ENCODE results near the gene MS4A18. TPM values are rescaled to one million over a fixed set of nuclear protein-coding genes. Genes with fewer than 3 reads are reported as not detected.
A peak's percentile ranks its signal among the peaks of the same experiment; 100 is the strongest.

Gene MS4A18
- total RNA-seq, 1 experiment from 2014 or later: not detected

GRCh38 chr11:60743058-60743457, 18.5 kb downstream of the MS4A18 start:
- DNase-seq (ENCODE audit: low read depth, low spot score) (no peak), ATAC-seq (peak; percentile 63; the same call in 1 of the 2 replicates)
- no peak for TF ChIP-seq EZH2phosphoT487 (IDR thresholded peaks at IDR 0.05; ENCODE audit: borderline replicate concordance)
- TF ChIP-seq, protein P1, sequence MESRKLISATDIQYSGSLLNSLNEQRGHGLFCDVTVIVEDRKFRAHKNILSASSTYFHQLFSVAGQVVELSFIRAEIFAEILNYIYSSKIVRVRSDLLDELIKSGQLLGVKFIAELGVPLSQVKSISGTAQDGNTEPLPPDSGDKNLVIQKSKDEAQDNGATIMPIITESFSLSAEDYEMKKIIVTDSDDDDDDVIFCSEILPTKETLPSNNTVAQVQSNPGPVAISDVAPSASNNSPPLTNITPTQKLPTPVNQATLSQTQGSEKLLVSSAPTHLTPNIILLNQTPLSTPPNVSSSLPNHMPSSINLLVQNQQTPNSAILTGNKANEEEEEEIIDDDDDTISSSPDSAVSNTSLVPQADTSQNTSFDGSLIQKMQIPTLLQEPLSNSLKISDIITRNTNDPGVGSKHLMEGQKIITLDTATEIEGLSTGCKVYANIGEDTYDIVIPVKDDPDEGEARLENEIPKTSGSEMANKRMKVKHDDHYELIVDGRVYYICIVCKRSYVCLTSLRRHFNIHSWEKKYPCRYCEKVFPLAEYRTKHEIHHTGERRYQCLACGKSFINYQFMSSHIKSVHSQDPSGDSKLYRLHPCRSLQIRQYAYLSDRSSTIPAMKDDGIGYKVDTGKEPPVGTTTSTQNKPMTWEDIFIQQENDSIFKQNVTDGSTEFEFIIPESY (IDR thresholded peaks at IDR 0.05; ENCODE audit: extremely low read depth, insufficient replicate concordance, low read length): no peak
- TF ChIP-seq RAD21 (IDR thresholded peaks at IDR 0.05; ENCODE audit: low read depth): 0 out of 2 replicates have a peak, but pooled peaks have one; percentile 7
- TF ChIP-seq CTCF (IDR thresholded peaks at IDR 0.05 in 2 of 3, conservative IDR thresholded peaks at IDR 0.05 in 1 of 3; ENCODE audit: borderline replicate concordance in 1 of 3, insufficient read depth in 1 of 3, low read depth in 2 of 3, low read length in 2 of 3): peak in 1 of 3 experiments; percentile 24; a peak in 1 of 6 replicates
- TF ChIP-seq EZH2 (IDR thresholded peaks at IDR 0.05): no peak
- Histone ChIP-seq H3K4me1 (ENCODE audit: control insufficient read depth in 1 of 2, insufficient read depth in 2 of 2, low read length in 2 of 2) (no peaks in the 10 kb centered on the region), H3K9me2 (ENCODE audit: insufficient read depth) (no peaks in the 10 kb centered on the region), H2AFZ (ENCODE audit: low read depth, low read length, poor library complexity, severe bottlenecking) (no peak overlapping the region), H3K27ac (ENCODE audit: low read depth, low read length) (no peak overlapping the region), H3K9ac (ENCODE audit: low read length) (no peak overlapping the region), H3K4me2 (ENCODE audit: low read length) (no peak overlapping the region), H3K4me3 (replicated peaks in 1 of 2; ENCODE audit: low read depth in 1 of 2, low read length in 2 of 2) (no peak overlapping the region), H3K36me3 (ENCODE audit: control insufficient read depth in 1 of 2, insufficient read depth in 2 of 2, low read length in 2 of 2) (no peaks in the 10 kb centered on the region), H3K9me3 (ENCODE audit: control insufficient read depth in 1 of 2, insufficient read depth in 1 of 2, low read depth in 1 of 2, low read length in 2 of 2) (no peaks in the 10 kb centered on the region), H3K27me3 (ENCODE audit: insufficient read depth, low read length) (peaks cover 4% of the 10 kb centered on the region; the same call in 1 of the 2 replicates), H3K79me2 (ENCODE audit: insufficient read depth, low read length) (no peaks in the 10 kb centered on the region), H4K20me1 (ENCODE audit: insufficient read depth) (no peaks in the 10 kb centered on the region)
- ChIA-PET RAD21 (ENCODE audit: low non-redundant PET in 1 of 2, low total read pairs in 2 of 2, uncharacterized antibody in 2 of 2, unreplicated experiment in 2 of 2) (no interaction called here), POLR2A (no interaction called here), CTCF (interaction anchor here (1.1 kb wide), 1 partner anchor 85 kb away, joined by 8 read pairs; no protein-coding TSS in a partner anchor)
- intact Hi-C loops (cut with micrococcal nuclease): loop anchor here (5.0 kb wide), 1 partner anchor 36 kb away; no protein-coding TSS in a partner anchor
- no TSS peak for BruUV-seq (replicated peaks)

Measured in HCT116 (cell line).